OCI-LY7 (cell line): ENCODE results near the gene DDX20. TPM values are rescaled to one million over a fixed set of nuclear protein-coding genes. Genes with fewer than 3 reads are reported as not detected.

Source experiments
- BruUV-seq: library from RNA; stranded (reverse); fragments of 400-500 nt; replicated peaks from 2 replicates; lab custom pipeline; 2021; lab: Mats Ljungman, UMichigan
- CTCF ChIA-PET: fragments of 300-600 bp; sonication (Branson Sonifier 250); formaldehyde crosslinking; loops from one replicate; lab custom pipeline; 2022; ENCODE audit warnings: antibody characterized with exemption; ENCODE audit not compliant: unreplicated experiment; lab: Charles Lee
- POLR2A ChIA-PET: fragments of 300-600 bp; sonication (Branson Sonifier 250); formaldehyde crosslinking; loops from one replicate; lab custom pipeline; 2022; ENCODE audit warnings: antibody characterized with exemption; lab: Charles Lee
- DNase-seq: peaks from one replicate; pipeline ENCODE4 v3.0.0-alpha.2; 2015; ENCODE audit warnings: low spot score
- H2AFZ ChIP-seq: fragments of 200-600 bp; sonication (generic), shearing (Covaris generic); 2 replicates; pipeline ENCODE4 v1.6.1; 2014; ENCODE audit warnings: mild to moderate bottlenecking, antibody characterized with exemption, low read length, moderate library complexity
- H3K27ac ChIP-seq: fragments of 200-600 bp; sonication (generic); 2 replicates; pipeline ENCODE4 v1.5.1; 2014; ENCODE audit warnings: mixed run types, low read depth, mild to moderate bottlenecking, moderate library complexity, low read length, inconsistent platforms; ENCODE audit not compliant: poor library complexity, severe bottlenecking
- H3K36me3 ChIP-seq: fragments of 200-600 bp; sonication (generic); 2 replicates; pipeline ENCODE4 v1.6.1; 2014; ENCODE audit warnings: mild to moderate bottlenecking, antibody characterized with exemption, low read length, moderate library complexity, mixed read lengths; ENCODE audit not compliant: insufficient read depth
- H3K4me1 ChIP-seq: fragments of 200-600 bp; sonication (generic); 2 replicates; pipeline ENCODE4 v1.5.1; 2014; ENCODE audit warnings: mild to moderate bottlenecking, low read length; ENCODE audit not compliant: insufficient read depth, poor library complexity, severe bottlenecking
- H3K4me2 ChIP-seq: fragments of 200-600 bp; sonication (generic); 2 replicates; pipeline ENCODE4 v1.6.1; 2014; ENCODE audit warnings: mild to moderate bottlenecking, low read length
- H3K4me3 ChIP-seq: fragments of 200-600 bp; sonication (generic); 2 replicates; pipeline ENCODE4 v1.5.1; 2014; ENCODE audit warnings: mild to moderate bottlenecking, low read depth, low read length; ENCODE audit not compliant: poor library complexity, severe bottlenecking
- H3K79me2 ChIP-seq: fragments of 200-600 bp; sonication (generic); 2 replicates; pipeline ENCODE4 v1.6.1; 2016; ENCODE audit warnings: low read depth, mild to moderate bottlenecking, low read length, moderate library complexity, mixed read lengths; ENCODE audit not compliant: insufficient read depth
- H3K9me2 ChIP-seq: fragments of 200-600 bp; sonication (generic); 2 replicates; pipeline ENCODE4 v1.6.1; 2016; ENCODE audit warnings: mild to moderate bottlenecking, low read length, mixed read lengths; ENCODE audit not compliant: insufficient read depth
- H3K9me3 ChIP-seq: fragments of 200-600 bp; sonication (generic); 2 replicates; pipeline ENCODE4 v1.6.1; 2014; ENCODE audit warnings: mild to moderate bottlenecking, mixed run types, low read length, mixed read lengths
- H4K20me1 ChIP-seq: fragments of 200-600 bp; sonication (generic); 2 replicates; pipeline ENCODE4 v1.6.1; 2014; ENCODE audit warnings: mild to moderate bottlenecking, antibody characterized with exemption, low read length, moderate library complexity, mixed read lengths; ENCODE audit not compliant: insufficient read depth
- CTCF ChIP-seq: fragments of 200-600 bp; sonication (generic); conservative IDR thresholded peaks from 2 replicates; pipeline ENCODE4 v1.5.1; 2014; ENCODE audit warnings: mild to moderate bottlenecking, antibody characterized with exemption, low read length, moderate library complexity, mixed read lengths
- EZH2phosphoT487 ChIP-seq: fragments of 200-600 bp; sonication (generic); IDR thresholded peaks from 2 replicates; pipeline ENCODE4 v1.6.1; 2018; ENCODE audit warnings: low read depth, borderline replicate concordance, mild to moderate bottlenecking, mixed run types, antibody characterized with exemption, low read length, moderate library complexity, mixed read lengths
- intact Hi-C: fragments of 100-400 bp; cut with micrococcal nuclease; formaldehyde crosslinking; loops from one replicate; pipeline ENCODE4 v1.10.0; 2022; ENCODE audit not compliant: unreplicated experiment
- total RNA-seq, 2 experiments: library from RNA; depleted of rRNA in 1 of 2; stranded (reverse); fragments of >200 nt in 1 of 2; shearing (Covaris generic) in 1 of 2; gene quantifications; 2 replicates each; pipeline ENCODE4 v1.2.3, GENCODE V29; 2014 to 2022

DDX20 gene
- total RNA-seq, 2 experiments from 2014 or later = 30.0 to 32.9 TPM

GRCh38 chr1:111756124-111756513 is 418 bp downstream of the DDX20 start:
- peaks cover 64% of the 10 kb centered on the region for H3K79me2 ChIP-seq
- H3K36me3 ChIP-seq = peaks cover 41% of the 10 kb centered on the region
- TF ChIP-seq EZH2phosphoT487 (no peak), CTCF (no peak)
- H4K20me1 ChIP-seq = peaks cover 6% of the 10 kb centered on the region; the same call in 1 of the 2 replicates
- H2AFZ ChIP-seq = peak overlapping the region; percentile 59; the same call in 1 of the 2 replicates
- H3K9me2 ChIP-seq = no peaks in the 10 kb centered on the region
- DNase-seq = no peak
- intact Hi-C loops = loop anchor here (5.0 to 10.0 kb wide), 6 partner anchors 131 to 1121 kb away; no protein-coding TSS in a partner anchor
- peak overlapping the region; percentile 85 for H3K4me2 ChIP-seq
- no peaks in the 10 kb centered on the region for H3K9me3 ChIP-seq
- peaks cover 53% of the 10 kb centered on the region for H3K4me1 ChIP-seq
- CTCF ChIA-PET = interaction anchor here (0.6 kb wide), 1 partner anchor 9 kb away, joined by 3 read pairs; no protein-coding TSS in a partner anchor
- H3K27ac ChIP-seq = peak overlapping the region; percentile 81
- no TSS peak for BruUV-seq
- H3K4me3 ChIP-seq = peak overlapping the region; percentile 83
- POLR2A ChIA-PET = interaction anchor here (0.6 to 4.3 kb wide), 8 partner anchors 11 to 347 kb away, joined by 3 to 18 read pairs (median 4); no protein-coding TSS in a partner anchor

GRCh38 chr1:111758373-111758772 is 2.7 kb downstream of the DDX20 start:
- Histone ChIP-seq H3K4me2 (no peak overlapping the region), H3K4me3 (no peak overlapping the region), H3K9me3 (no peaks in the 10 kb centered on the region), H3K9me2 (no peaks in the 10 kb centered on the region), H4K20me1 (peaks cover 6% of the 10 kb centered on the region; the same call in 1 of the 2 replicates), H3K4me1 (peaks cover 31% of the 10 kb centered on the region), H3K27ac (no peak overlapping the region), H2AFZ (no peak overlapping the region), H3K79me2 (peaks cover 66% of the 10 kb centered on the region), H3K36me3 (peaks cover 63% of the 10 kb centered on the region)
- ChIA-PET CTCF (no interaction called here), POLR2A (no interaction called here)
- intact Hi-C loops = loop anchor here (5.0 to 10.0 kb wide), 6 partner anchors 134 to 1124 kb away; no protein-coding TSS in a partner anchor
- peak; percentile 33 for DNase-seq
- TF ChIP-seq EZH2phosphoT487 (no peak), CTCF (peak; percentile 67)
- BruUV-seq = no TSS peak

- H3K4me2 ChIP-seq = no peak overlapping the region
- DNase-seq = no peak
- H3K9me3 ChIP-seq = no peaks in the 10 kb centered on the region
- H2AFZ ChIP-seq = no peak overlapping the region
- H3K36me3 ChIP-seq = peaks cover 96% of the 10 kb centered on the region
- H3K79me2 ChIP-seq = peaks cover 38% of the 10 kb centered on the region
- no TSS peak for BruUV-seq
- CTCF ChIA-PET = no interaction called here
- H3K27ac ChIP-seq = no peak overlapping the region
- H4K20me1 ChIP-seq = peaks cover 6% of the 10 kb centered on the region; the same call in 1 of the 2 replicates
- POLR2A ChIA-PET = no interaction called here
- TF ChIP-seq CTCF (no peak), EZH2phosphoT487 (no peak)
- peaks cover 16% of the 10 kb centered on the region for H3K4me1 ChIP-seq
- no peak overlapping the region for H3K4me3 ChIP-seq
- intact Hi-C loops = no loop called here
- no peaks in the 10 kb centered on the region for H3K9me2 ChIP-seq
Observed at GRCh38 chr1:111761717-111762116, 6.0 kb downstream of the DDX20 start.
